Cortex of kidney (tissue), 1 donor: Measurements from ENCODE around the gene MREG.

Experiments used
- DNase-seq: peaks from one replicate; lab custom pipeline; 2025; lab: John Stamatoyannopoulos, UW

The MREG gene

DNA sequence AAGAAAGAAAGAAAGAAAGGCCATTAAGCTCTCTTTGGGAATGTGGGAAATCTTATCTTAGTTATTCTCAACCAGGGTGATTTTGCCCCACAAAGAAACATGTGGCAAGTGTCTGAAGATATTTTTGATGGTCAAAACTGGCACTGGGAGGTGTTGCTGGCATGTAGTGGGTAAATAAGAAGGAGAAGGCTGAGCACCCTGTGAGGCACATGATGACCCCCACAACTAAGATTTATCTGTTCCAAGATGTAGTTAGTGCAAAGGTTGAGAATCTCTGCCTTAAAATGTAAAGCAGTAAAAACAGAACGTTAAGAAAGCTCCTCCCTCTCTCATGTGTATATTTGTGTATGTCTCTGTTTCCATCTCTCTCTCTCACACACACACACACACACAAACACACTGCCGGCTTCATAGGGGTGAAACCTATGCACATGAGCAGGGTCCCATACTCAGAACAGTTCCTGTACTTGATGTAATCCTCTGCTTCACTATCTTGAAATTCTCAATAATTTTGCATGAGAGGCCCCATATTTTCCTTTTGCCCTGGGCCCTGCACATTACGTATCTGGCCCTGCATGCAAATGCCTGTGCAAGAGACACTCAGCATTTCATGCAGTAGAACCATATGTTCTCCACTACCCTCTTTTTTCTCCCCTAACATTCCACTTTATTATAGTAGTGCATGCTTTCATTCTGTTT is 94.3 kb downstream of the MREG start:
- DNase-seq, result no peak

DNA sequence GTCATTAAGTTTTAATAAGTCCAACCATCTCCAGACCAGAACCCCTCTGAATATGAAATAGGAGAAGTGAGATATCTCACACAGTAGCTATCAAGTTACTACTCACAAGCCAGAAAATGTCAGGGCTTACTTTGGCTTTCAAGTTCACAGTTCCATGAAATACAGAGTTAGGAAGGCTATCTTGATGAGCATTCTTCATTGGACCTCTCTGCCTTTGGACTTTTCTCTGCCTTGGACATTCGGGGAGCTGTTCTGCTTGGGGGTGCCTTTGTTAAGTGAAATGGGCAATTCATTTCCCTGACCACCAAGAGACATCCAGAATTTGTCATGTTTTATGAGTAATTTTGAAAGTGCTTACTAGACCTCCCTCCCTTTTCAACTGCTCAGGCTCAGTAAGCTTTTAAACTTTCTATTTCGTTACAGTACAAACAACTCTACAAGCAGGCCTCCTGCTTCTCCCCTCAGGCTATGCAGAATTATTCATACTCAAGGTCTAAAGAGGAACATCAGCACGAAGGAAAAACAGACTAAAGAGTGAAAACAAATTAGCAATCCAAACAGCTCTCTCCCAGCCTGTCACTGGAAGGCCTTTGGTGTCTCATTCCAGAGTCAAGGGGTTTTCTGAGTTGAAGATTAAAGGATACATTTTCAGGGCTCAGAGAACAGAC is 95.3 kb downstream of the MREG start:
- DNase-seq, result no peak

DNA sequence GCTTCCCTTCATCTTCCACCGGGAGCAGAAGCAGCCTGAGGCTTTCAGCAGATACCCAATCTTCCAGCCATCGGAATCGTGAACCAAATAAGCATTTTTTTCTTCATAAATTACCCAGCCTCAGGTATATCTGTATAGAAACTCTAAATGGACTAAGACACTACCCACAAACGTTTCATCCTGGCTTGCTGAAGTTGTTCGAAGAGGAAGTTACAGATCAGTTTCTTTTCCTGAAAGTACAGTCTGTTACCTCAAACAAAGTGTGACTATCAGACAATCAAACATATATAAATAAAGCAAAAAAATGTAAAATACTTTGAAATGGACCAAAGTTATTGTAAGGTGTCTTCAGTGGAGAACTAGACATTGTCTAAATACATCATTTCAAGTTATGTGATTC is 97.9 kb downstream of the MREG start:
- DNase-seq, result no peak

DNA sequence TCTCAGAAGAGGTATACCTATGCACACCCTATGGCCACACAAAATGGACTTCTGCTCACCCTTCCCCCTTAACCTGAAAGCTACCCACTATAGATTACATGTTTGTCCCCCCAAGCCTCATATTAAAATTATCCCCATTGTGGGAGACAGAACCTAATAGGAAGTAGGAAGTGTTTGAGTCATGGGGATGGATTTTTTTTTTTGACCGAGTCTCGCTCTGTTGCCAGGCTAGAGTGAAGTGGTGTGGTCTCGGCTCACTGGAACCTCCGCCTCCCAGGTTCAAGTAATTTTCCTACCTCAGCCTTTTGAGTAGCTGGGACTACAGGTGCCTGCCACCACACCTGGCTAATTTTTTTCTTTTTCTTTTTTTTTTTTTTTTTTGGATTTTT is 98.6 kb downstream of the MREG start:
- no peak for DNase-seq

DNA sequence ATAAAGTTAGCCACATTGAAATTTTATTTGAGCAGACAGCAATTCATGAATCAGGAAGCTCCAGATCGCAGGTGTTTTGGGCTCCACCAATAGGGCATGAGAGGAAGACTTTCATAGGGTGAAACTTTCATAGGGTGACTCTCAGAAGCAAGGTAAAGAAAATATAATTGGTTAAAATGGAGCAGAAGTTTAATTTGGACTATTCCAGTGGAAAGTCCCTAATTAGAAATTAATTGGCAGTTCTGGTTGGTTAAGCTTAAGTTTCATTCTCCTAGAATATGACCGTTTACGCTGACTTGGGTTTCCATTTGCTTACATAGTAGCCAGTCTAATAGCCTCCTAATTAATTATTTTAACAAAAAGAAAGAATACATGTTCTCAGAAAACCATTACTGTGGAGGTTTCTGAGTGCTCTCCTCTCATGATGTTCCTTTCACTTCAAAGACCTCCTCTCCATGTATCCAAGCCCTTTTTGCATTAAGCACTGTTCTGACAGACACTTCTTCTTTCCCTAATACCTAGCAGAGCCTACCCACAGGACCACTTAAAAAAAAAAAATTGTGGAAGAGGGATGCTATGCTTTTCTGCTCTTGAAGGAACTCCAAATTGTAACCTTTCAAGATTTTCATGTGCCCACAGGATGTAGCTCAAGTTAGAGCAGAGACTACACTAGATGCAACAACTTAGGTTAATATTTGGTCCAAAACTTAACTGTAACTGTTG is 99.1 kb downstream of the MREG start:
- DNase-seq, result no peak

DNA sequence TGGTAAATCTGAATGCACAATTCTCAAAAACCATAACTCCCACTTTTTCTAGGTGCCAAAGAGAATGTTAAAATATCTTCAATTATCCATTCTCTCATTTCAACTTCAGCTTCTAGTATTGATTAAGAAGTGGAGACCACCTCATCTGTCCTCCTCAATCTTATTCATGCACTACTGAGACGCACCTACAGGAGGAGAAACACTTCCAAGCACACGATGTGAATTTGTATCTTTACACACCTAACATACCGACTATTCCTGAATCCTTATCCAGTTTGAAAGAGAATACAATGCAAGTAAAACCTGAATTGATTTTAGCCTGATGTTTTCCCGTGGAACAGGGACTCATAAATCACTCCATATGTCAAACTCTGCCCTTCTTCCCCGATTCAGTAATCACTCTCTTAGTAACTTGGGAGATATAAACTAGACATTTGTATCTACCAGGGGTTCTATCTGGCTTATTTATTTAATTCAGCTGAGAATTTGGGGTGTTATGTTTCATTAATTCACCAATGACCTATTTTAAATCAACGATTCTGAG is 101.0 kb downstream of the MREG start:
- no peak for DNase-seq

DNA sequence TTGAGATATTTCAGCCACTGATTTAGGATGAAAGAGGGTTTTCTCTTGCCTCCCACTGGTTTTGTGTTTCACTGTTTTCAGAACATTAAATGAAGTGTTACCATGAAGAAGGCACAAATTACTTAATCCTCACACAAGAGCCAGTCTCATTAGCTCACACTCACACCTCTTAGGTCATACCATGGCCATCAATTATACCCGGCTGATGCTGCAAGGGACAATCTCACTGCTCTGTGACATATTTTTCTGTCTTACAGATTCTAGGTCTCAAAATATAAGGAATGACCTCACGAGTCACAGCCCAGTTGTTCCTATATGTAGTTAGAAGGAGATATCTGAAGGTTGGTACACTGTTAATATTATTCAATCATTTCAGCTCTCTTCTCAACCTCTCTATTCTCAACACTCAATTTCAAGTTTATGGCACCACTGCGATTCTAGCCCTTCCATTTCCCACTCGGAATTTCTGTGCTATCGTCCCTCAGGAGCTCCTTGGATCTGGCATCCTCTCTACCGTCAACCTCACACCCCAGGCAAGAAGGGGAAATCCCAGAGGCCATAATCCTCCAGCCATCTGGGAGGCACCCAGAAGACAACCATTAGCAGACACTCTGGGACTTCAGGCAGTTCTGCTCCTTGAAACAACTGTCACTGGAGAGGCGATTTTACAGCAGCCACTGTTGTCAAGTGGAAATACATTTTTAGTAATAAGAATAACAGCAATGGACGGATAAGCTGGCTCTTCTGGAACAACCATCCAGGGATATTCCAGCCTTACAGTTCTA is 101.9 kb downstream of the MREG start:
- DNase-seq, result no peak

DNA sequence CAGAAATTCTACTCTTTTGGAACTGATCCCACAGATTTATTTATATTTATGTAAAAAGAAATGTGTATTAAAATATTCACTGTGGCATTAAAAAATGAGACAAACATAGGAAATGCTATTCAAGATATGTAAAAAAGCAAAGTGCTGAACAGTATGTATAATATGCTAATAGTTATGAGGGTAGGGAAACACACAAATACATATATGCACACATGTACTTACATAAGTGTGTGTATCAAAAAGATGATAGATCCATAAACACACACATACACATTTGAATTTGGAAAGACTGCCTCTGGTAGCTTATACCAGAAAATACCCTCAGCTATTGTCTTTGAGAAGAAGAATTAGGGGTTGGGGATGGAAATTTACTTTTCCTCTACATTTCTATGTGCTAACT is 103.2 kb downstream of the MREG start:
- no peak for DNase-seq

DNA sequence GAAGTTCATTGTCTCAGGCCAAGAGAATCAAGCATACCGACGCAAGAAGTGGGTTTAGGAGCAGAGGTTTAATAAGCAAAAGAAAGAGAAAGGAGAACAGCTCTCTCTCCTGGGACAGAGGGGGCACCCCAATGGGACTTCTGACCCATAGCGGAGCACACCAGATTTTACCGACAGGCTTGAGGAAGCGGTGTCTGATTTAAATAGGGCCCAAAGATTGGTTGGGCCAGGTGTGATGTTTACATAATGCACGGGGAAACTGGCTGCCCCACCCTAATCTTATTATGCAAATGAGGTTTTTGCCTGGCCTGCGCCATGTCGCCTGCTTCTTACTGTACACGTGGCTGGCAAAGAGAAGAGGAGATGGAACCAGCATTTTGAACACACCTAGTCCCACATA is 106.2 kb downstream of the MREG start:
- DNase-seq, result no peak

DNA sequence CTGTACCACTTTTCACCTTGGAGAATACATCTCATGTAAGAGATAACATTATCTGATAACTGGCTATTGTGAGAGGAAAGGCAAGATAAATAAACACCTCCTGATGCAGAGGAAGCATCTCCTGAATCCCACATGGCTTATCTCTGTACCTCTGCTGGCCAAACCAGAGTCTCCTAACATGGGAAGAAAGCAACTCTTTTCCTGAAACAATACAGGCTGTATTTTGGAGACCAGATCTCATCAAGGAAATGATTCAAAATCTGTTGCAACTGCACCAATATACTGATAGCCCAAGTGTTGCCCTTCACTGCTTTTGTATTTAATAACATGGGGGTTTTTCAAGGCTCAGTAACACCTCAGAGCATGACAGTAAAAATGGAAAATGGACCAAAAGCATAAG is 106.9 kb downstream of the MREG start:
- DNase-seq, result no peak

DNA sequence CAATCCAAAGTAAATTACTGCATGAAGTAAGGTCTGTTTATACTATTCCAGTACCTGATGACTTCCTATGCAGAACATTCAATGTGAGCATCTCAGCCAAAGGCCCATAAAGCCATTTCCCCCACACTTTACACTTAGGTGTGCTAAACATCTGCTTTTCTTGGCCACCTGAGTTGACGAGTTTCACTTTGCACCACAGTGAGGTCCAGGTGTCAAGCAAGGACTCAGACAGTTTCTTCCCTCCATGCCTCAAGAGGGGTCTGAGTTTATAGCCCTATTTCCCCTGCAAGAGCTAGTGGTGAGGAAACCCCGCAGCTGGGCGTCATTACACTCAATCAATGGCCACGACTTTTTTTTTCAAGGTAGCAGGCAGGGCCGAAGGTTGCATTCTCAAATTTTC is 107.7 kb downstream of the MREG start:
- DNase-seq, result no peak

DNA sequence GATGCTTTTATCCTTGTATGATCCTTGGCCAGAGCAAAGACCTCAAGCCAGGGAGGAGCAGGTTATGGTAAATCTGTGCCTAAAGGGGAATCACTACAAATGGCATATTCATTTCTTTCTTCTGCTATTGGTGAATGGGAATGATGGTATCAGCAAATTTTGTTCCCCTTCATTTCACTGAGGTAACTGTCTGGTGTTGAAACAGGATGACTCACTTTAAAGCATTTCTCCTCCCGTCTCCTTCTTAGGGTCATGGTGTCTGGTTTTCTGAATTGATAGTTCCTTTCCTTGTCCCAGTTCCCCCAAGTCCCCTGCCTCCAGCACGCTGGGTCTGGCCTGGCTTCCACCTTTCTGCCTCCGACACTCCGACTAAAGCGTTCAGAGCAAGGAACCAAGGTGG is 109.2 kb downstream of the MREG start:
- no peak for DNase-seq

DNA sequence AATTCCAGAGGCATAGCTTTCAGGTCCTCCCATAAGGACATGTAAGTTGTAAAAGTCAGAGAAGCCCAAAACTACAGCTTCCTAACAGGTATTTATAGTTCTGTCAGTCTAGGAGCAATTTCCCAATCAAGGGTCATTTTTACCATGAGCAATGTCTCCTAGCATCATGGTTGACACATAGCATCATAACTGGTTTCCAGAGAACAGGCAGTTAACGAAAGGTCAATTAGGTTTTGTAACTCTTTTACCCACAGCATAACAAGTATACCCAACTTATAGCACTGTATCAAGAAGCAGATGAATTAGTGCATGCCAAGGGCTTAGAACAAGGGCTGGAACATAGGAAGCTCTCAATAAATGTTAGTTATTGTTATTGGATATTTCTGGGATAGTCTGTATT is 110.1 kb downstream of the MREG start:
- no peak for DNase-seq

DNA sequence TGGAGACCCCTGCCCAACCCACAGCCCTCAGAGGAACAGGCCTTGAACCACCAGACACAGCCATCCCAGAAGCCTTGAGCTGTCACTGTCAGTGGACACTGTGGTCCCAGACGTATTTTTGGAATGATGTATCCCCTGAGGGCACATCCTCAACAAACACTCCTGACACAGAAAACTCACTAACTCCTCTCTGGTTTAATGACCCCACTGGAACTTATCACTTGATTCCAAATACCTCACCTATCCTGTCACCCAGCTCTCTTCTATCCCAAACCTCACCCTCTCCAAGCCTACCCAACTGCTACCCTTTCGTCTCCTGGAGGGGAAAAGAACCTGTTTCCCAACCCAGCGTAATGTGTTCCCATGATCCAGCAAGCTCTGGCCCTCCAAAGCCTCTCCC is 111.6 kb downstream of the MREG start:
- no peak for DNase-seq

DNA sequence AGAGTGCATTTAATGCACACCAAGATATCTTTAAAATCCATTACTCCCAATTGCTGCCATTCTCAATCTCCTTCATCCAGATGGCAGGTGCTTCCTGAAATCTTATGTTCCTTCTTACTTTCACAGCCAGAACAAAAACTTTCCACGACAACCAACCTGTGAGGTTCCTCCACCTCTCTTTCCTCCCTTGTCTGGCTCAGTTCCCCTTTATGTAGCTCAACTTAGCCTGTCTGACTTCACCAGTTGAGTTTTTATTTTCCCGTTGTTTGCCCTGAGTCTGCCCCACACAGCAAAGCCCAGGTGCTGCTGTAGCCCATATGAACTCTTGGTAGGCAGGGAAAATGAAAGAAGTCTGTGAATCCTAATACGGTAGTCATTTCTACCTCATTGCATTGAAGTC is 112.5 kb downstream of the MREG start:
- DNase-seq, result no peak

DNA sequence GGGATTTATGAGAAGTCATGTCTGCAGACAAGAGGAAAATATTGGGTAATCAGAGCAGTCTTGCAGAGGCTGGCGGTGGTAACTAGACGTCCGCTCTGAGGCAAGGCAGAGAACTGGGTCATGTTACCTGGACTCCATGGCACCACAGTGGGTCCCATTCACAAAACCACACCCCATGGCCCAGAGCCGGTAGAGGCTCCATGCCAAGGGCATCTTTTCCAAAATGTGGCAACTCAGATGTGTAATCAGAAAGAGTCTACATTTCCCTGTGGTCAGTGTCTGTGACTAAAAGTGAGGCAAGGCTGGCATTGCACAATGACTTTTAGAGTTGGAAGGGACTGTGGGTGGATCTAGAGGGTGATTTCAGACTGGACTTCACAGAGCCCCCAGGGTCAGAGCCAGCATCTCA is 113.1 kb downstream of the MREG start:
- DNase-seq, result no peak

DNA sequence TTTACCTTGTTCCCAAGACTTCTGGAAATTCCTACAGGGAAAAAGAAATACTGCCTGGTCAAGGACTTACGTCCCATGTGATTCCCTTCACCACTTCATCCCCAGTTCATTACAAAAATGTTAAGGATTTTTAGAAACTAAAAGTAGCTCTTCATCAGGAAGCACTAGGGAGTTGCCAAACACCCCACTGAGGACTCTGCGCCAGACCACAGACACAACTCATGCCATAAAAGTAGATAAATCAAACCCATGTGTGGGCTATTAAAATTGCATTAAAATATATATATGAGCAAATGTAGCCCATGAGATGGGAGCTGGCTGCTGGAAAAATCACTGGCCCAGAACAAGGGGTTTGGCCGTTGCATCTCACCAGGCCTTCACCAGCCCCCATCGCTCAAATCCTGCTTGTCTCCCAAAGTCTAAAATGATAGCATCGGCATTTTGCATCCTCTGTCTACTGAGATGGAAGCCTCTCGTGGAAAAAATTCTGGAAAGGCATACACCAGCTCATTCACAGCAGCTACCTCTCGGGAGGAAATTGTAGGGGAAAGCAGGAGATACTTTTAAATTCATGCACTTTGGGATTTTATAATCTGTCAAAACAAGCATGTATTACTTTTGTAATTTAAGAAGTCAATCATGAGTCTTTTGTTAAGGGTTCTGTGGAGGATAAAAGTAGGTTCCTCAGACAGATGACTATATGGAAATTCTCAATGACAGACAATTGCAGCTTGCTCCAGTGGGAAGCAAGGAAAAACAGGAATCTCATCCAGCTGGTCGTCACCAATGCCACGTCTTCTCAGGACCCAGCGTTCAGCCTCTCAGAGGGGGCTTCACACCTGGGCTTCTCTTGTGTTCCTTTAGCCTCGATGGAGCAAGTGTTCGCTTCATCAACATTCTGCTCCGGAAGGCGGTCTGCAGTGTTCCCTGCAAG is 113.9 kb downstream of the MREG start:
- no peak for DNase-seq

DNA sequence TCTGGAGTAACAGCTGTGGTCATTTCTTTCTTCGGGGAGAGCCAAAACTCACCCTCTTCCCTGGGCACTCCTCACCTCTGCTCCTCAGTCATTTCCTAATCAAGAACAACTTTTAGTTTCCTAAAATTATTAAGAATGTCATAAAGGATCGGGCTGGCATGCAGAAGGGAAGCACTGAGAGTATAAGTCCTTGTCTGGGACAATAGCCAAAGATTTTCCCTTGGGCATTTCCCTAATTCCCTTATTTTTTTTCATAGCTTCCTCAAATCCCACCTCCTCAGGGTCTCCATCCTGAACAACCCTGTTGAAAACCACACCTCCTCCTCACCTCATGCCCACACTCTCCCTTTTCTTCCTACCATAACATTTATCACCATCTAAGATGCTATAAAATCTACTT is 115.0 kb downstream of the MREG start:
- no peak for DNase-seq

DNA sequence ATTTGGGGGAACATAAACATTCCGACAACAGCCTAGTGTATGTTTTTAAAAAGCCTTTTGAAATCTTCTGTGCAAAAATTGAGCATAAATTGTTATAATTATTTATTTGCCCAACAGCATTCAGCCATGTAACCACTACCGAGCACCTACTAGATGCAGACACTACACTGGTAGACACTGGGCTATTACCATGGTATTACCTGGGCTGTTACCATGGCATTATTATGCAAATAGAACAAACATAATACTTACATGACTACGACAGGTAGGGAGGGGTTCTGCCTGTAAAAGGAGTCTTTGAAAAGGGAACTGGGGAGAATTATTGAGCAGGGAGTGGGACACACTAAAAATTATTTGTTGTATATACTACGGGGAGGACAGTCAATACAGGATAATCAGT is 116.4 kb downstream of the MREG start:
- DNase-seq, result no peak

DNA sequence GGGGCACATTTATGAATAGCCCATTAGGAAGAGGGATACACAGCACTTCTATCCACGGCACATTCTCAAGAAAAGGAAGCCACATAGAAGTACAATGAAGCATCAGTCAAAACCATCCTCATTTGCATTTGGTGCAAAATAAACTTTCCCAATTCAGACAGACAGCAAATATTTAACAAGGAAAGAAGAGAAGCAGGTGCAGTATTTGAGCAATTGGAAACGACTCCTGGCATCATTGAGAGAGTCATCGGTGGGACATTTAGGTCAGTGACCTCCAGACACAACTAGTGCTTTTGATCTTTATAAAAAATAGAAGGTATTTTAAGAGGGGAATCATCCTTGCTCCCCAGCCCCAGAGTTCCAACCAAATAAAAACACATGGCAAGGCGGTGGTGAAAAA is 118.0 kb downstream of the MREG start:
- no peak for DNase-seq
